IPS DF 6.9 (cell line): Measurements from ENCODE around the gene DHRS4L2.
"Not testable (repeated sequence)": the region's sequence is repeated elsewhere in the genome, so short reads cannot be mapped to it uniquely, and the experiment has no call there.

ENCODE experiments used
- DNase-seq: peaks from one replicate; pipeline ENCODE4 v3.0.0-alpha.2; 2013; ENCODE audit warnings: low read depth, low spot score
- H3K27ac ChIP-seq: one replicate; pipeline ENCODE4 v1.5.1; 2013; ENCODE audit warnings: low read length, control low read depth
- H3K27me3 ChIP-seq: 2 replicates; pipeline ENCODE4 v1.6.1; 2013; ENCODE audit warnings: mild to moderate bottlenecking, low read length; ENCODE audit not compliant: control insufficient read depth, insufficient read depth
- H3K36me3 ChIP-seq: 2 replicates; pipeline ENCODE4 v1.6.1; 2013; ENCODE audit warnings: low read length; ENCODE audit not compliant: control insufficient read depth, insufficient read depth
- H3K4me1 ChIP-seq: 2 replicates; pipeline ENCODE4 v1.6.1; 2013; ENCODE audit warnings: low read length; ENCODE audit not compliant: control insufficient read depth, insufficient read depth
- H3K4me3 ChIP-seq: 2 replicates; pipeline ENCODE4 v1.5.1; 2013; ENCODE audit warnings: mild to moderate bottlenecking, low read length
- H3K9me3 ChIP-seq: 2 replicates; pipeline ENCODE4 v1.6.1; 2013; ENCODE audit warnings: low read length, inconsistent platforms; ENCODE audit not compliant: control insufficient read depth, insufficient read depth
- WGBS: extraction: QIAGEN DNeasy Blood & Tissue Kit; methylation state at CpG from one replicate; pipeline ENCODE4 v1.1.7; 2013; ENCODE audit warnings: mixed read lengths, missing lambda C conversion rate; ENCODE audit not compliant: insufficient read length, insufficient coverage; 5-methylcytosine and 5-hydroxymethylcytosine counted together

DHRS4L2 gene

GRCh38 chr14:23996825-23997224, 8.1 kb downstream of the DHRS4L2 start:
- H3K4me1 ChIP-seq, H3K27ac ChIP-seq, H3K27me3 ChIP-seq, H3K9me3 ChIP-seq, H3K36me3 ChIP-seq, H3K4me3 ChIP-seq, DNase-seq: not testable (repeated sequence)
- WGBS, result no CpG with 5 or more reads among the region's 2 CpGs

- no CpG with 5 or more reads among the region's 5 CpGs for WGBS
- not testable (repeated sequence) for H3K27ac ChIP-seq, DNase-seq, H3K9me3 ChIP-seq, H3K27me3 ChIP-seq, H3K4me3 ChIP-seq, H3K36me3 ChIP-seq, H3K4me1 ChIP-seq
Observed at GRCh38 chr14:23999640-24000039, 10.9 kb downstream of the DHRS4L2 start.

GRCh38 chr14:24001078-24001477, 12.3 kb downstream of the DHRS4L2 start:
- not testable (repeated sequence) for H3K4me3 ChIP-seq, DNase-seq, H3K27ac ChIP-seq, H3K9me3 ChIP-seq, H3K36me3 ChIP-seq, H3K27me3 ChIP-seq, H3K4me1 ChIP-seq

GRCh38 chr14:24001679-24002078, 12.9 kb downstream of the DHRS4L2 start:
- H3K4me1 ChIP-seq, DNase-seq, H3K27me3 ChIP-seq, H3K4me3 ChIP-seq, H3K36me3 ChIP-seq, H3K27ac ChIP-seq, H3K9me3 ChIP-seq: not testable (repeated sequence)
- WGBS, result no CpG with 5 or more reads among the region's 2 CpGs

GRCh38 chr14:24006471-24006816, 17.7 kb downstream of the DHRS4L2 start:
- not testable (repeated sequence) for DNase-seq
- WGBS, result no CpG with 5 or more reads among the region's 15 CpGs

GRCh38 chr14:24006817-24007652, 18.3 kb downstream of the DHRS4L2 start:
- DNase-seq, H3K9me3 ChIP-seq, H3K36me3 ChIP-seq, H3K27ac ChIP-seq, H3K4me1 ChIP-seq, H3K4me3 ChIP-seq, H3K27me3 ChIP-seq: not testable (repeated sequence)
- no CpG with 5 or more reads among the region's 62 CpGs for WGBS

More at GRCh38 chr14:24006471-24006816, 17.7 kb downstream of the DHRS4L2 start:
- not testable (repeated sequence) for H3K27me3 ChIP-seq, H3K4me1 ChIP-seq, H3K27ac ChIP-seq, H3K4me3 ChIP-seq, H3K36me3 ChIP-seq, H3K9me3 ChIP-seq

- no peak for DNase-seq
- no peaks in the 10 kb centered on the region for H3K9me3 ChIP-seq
- no peaks in the 10 kb centered on the region for H3K4me1 ChIP-seq
- no peaks in the 10 kb centered on the region for H3K27me3 ChIP-seq
- no CpG with 5 or more reads among the region's 2 CpGs for WGBS
- H3K36me3 ChIP-seq, result no peaks in the 10 kb centered on the region
- H3K27ac ChIP-seq, result no peak overlapping the region
- no peak overlapping the region for H3K4me3 ChIP-seq
Observed at GRCh38 chr14:24011051-24011450, 22.3 kb downstream of the DHRS4L2 start.

- not testable (repeated sequence) for H3K4me3 ChIP-seq, H3K4me1 ChIP-seq, H3K27ac ChIP-seq, H3K27me3 ChIP-seq, H3K9me3 ChIP-seq, H3K36me3 ChIP-seq, DNase-seq
- WGBS, result no CpG with 5 or more reads among the region's 4 CpGs
Observed at GRCh38 chr14:24012726-24013273, 24.1 kb downstream of the DHRS4L2 start.

- Histone ChIP-seq H3K4me1 (no peaks in the 10 kb centered on the region), H3K9me3 (no peaks in the 10 kb centered on the region), H3K4me3 (no peak overlapping the region), H3K27ac (no peak overlapping the region), H3K27me3 (no peaks in the 10 kb centered on the region), H3K36me3 (no peaks in the 10 kb centered on the region)
- DNase-seq, result peak; percentile 61
- no CpG with 5 or more reads among the region's 12 CpGs for WGBS
Observed at GRCh38 chr14:24013654-24014514, 25.2 kb downstream of the DHRS4L2 start.

GRCh38 chr14:24015745-24016144, 27.0 kb downstream of the DHRS4L2 start:
- H3K27me3 ChIP-seq, H3K4me3 ChIP-seq, H3K27ac ChIP-seq, H3K36me3 ChIP-seq, H3K4me1 ChIP-seq, DNase-seq, H3K9me3 ChIP-seq: not testable (repeated sequence)
- WGBS, result no CpG with 5 or more reads among the region's 6 CpGs
